KBM-7 (cell line): ENCODE results near the gene MAGEA3.
"Not testable (repeated sequence)": the region's sequence is repeated elsewhere in the genome, so short reads cannot be mapped to it uniquely, and the experiment has no call there.

Experiments used
- DNase-seq: peaks from one replicate; pipeline ENCODE4 v3.0.0-alpha.2; 2015
- in situ Hi-C: fragments of 300-500 bp; cut with MboI; formaldehyde crosslinking; loops from 2 replicates; pipeline ENCODE4 v1.14.3; 2020; ENCODE audit warnings: low sequenced_read_pairs, low pct_unique_long_range_greater_than_20kb, mixed read lengths

The MAGEA3 gene

DNA sequence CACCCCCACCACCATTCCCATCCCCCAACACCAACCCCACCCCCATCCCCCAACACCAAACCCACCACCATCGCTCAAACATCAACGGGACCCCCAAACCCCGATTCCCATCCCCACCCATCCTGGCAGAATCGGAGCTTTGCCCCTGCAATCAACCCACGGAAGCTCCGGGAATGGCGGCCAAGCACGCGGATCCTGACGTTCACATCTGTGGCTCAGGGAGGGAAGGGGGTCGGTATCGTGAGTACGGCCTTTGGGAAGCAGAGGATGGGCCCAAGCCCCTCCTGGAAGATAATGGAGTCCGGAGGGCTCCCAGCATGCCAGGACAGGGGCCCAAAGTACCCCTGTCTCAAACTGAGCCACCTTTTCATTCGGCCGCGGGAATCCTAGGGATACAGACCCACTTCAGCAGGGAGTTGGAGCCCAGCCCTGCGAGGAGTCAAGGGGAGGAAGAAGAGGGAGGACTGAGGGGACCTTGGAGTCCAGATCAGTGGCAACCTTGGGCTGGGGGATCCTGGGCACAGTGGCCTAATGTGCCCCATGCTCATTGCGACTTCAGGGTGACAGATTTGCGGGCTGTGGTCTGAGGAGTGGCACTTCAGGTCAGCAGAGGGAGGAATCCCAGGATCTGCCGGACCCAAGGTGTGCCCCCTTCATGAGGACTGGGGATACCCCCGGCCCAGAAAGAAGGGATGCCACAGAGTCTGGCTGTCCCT lies 35.7 kb downstream of the MAGEA3 start:
- DNase-seq, in situ Hi-C loops: not testable (repeated sequence)

DNA sequence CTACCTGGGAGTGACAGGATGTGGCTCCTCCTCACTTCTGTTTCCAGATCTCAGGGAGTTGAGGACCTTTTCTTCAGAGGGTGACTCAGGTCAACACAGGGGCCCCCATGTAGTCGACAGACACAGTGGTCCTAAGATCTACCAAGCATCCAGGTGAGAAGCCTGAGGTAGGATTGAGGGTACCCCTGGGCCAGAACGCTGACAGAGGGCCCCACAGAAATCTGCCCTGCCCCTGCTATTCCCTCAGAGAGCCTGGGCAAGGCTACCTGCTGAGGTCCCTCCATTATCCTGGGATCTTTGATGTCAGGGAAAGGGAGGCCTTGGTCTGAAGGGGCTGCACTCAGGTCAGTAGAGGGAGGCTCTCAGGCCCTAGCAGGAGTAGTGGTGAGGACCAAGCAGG lies 36.5 kb downstream of the MAGEA3 start:
- in situ Hi-C loops: no loop called here
- DNase-seq: no peak

DNA sequence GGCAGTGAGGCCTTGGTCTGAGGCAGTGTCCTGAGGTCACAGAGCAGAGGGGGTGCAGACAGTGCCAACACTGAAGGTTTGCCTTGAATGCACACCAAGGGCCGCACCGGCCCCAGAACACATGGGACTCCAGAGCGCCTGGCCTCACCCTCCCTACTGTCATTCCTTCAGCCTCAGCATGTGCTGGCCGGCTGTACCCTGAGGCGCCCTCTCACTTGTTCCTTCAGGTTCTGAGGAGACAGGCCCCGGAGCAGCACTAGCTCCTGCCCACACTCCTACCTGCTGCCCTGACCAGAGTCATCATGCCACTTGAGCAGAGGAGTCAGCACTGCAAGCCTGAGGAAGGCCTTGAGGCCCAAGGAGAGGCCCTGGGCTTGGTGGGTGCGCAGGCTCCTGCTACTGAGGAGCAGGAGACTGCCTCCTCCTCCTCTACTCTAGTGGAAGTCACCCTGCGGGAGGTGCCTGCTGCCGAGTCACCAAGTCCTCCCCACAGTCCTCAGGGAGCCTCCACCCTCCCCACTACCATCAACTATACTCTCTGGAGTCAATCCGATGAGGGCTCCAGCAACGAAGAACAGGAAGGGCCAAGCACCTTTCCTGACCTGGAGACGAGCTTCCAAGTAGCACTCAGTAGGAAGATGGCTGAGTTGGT lies 37.4 kb downstream of the MAGEA3 start:
- no peak for DNase-seq
- in situ Hi-C loops: no loop called here

DNA sequence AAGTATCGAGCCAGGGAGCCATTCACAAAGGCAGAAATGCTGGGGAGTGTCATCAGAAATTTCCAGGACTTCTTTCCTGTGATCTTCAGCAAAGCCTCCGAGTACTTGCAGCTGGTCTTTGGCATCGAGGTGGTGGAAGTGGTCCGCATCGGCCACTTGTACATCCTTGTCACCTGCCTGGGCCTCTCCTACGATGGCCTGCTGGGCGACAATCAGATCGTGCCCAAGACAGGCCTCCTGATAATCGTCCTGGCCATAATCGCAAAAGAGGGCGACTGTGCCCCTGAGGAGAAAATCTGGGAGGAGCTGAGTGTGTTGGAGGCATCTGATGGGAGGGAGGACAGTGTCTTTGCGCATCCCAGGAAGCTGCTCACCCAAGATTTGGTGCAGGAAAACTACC lies 37.9 kb downstream of the MAGEA3 start:
- in situ Hi-C loops, DNase-seq: not testable (repeated sequence)

DNA sequence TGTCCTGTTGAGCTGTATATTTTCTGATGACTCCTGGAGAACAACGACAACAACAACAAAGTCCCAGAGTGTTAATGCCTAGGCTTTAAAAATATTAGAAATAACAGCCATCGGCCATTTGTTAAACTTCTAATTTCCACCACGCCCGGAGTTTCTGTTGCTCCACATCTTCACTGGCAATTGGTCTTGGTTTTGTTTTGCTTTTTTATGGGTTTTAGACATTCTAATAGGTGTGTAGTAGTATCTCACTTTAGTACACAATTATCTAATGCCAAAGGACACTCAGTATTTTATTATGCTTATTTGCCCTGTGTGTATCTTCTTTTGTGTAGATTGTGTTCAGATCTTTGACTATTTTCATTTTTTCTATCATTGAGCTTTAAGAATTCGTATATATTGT lies 40.0 kb downstream of the MAGEA3 start:
- in situ Hi-C loops: no loop called here
- no peak for DNase-seq
